Measurements from ENCODE around the gene FHOD3.
"Not testable (repeated sequence)": the region's sequence is repeated elsewhere in the genome, so short reads cannot be mapped to it uniquely, and the experiment has no call there.

The FHOD3 gene

GRCh38 chr18:36759167-36759776 lies 461.8 kb downstream of the FHOD3 start:
- DNase-seq: no peak
- in situ Hi-C loops (cut with MboI; ENCODE audit: low pct_unique_long_range_greater_than_20kb, low sequenced_read_pairs): no loop called here

GRCh38 chr18:36760598-36760997 lies 463.1 kb downstream of the FHOD3 start:
- in situ Hi-C loops (cut with MboI; ENCODE audit: low pct_unique_long_range_greater_than_20kb, low sequenced_read_pairs): no loop called here

GRCh38 chr18:36761186-36761698 lies 463.7 kb downstream of the FHOD3 start:
- no peak for DNase-seq
- in situ Hi-C loops (cut with MboI; ENCODE audit: low pct_unique_long_range_greater_than_20kb, low sequenced_read_pairs): no loop called here

More at GRCh38 chr18:36760598-36760997, 463.1 kb downstream of the FHOD3 start:
- DNase-seq: no peak

GRCh38 chr18:36762074-36762473 lies 464.6 kb downstream of the FHOD3 start:
- in situ Hi-C loops (cut with MboI; ENCODE audit: low pct_unique_long_range_greater_than_20kb, low sequenced_read_pairs): no loop called here
- no peak for DNase-seq

GRCh38 chr18:36762965-36763364 lies 465.5 kb downstream of the FHOD3 start:
- DNase-seq; in situ Hi-C loops (cut with MboI; ENCODE audit: low pct_unique_long_range_greater_than_20kb, low sequenced_read_pairs): not testable (repeated sequence)

GRCh38 chr18:36766836-36767235 lies 469.3 kb downstream of the FHOD3 start:
- no peak for DNase-seq
- in situ Hi-C loops (cut with MboI; ENCODE audit: low pct_unique_long_range_greater_than_20kb, low sequenced_read_pairs): no loop called here

GRCh38 chr18:36769172-36769571 lies 471.7 kb downstream of the FHOD3 start:
- in situ Hi-C loops (cut with MboI; ENCODE audit: low pct_unique_long_range_greater_than_20kb, low sequenced_read_pairs): no loop called here
- no peak for DNase-seq

GRCh38 chr18:36769611-36770314 lies 472.2 kb downstream of the FHOD3 start:
- DNase-seq: peak; percentile 16
- in situ Hi-C loops (cut with MboI; ENCODE audit: low pct_unique_long_range_greater_than_20kb, low sequenced_read_pairs): no loop called here

- DNase-seq: no peak
- in situ Hi-C loops (cut with MboI; ENCODE audit: low pct_unique_long_range_greater_than_20kb, low sequenced_read_pairs): no loop called here
Measured at GRCh38 chr18:36770315-36770946, 472.9 kb downstream of the FHOD3 start.

GRCh38 chr18:36771245-36771644 lies 473.7 kb downstream of the FHOD3 start:
- no peak for DNase-seq
- in situ Hi-C loops (cut with MboI; ENCODE audit: low pct_unique_long_range_greater_than_20kb, low sequenced_read_pairs): no loop called here

- in situ Hi-C loops (cut with MboI; ENCODE audit: low pct_unique_long_range_greater_than_20kb, low sequenced_read_pairs): no loop called here
- no peak for DNase-seq
Measured at GRCh38 chr18:36772241-36772723, 474.8 kb downstream of the FHOD3 start.

GRCh38 chr18:36775396-36775795 lies 477.9 kb downstream of the FHOD3 start:
- no peak for DNase-seq
- in situ Hi-C loops (cut with MboI; ENCODE audit: low pct_unique_long_range_greater_than_20kb, low sequenced_read_pairs): no loop called here

GRCh38 chr18:36776650-36777049 lies 479.1 kb downstream of the FHOD3 start:
- in situ Hi-C loops (cut with MboI; ENCODE audit: low pct_unique_long_range_greater_than_20kb, low sequenced_read_pairs): no loop called here
- no peak for DNase-seq

- in situ Hi-C loops (cut with MboI; ENCODE audit: low pct_unique_long_range_greater_than_20kb, low sequenced_read_pairs): no loop called here
- DNase-seq: no peak
Measured at GRCh38 chr18:36777566-36777965, 480.1 kb downstream of the FHOD3 start.

- no peak for DNase-seq
- in situ Hi-C loops (cut with MboI; ENCODE audit: low pct_unique_long_range_greater_than_20kb, low sequenced_read_pairs): no loop called here
Measured at GRCh38 chr18:36780748-36781147, 483.2 kb downstream of the FHOD3 start.

GRCh38 chr18:36782710-36783109 lies 485.2 kb downstream of the FHOD3 start:
- in situ Hi-C loops (cut with MboI; ENCODE audit: low pct_unique_long_range_greater_than_20kb, low sequenced_read_pairs): no loop called here
- no peak for DNase-seq

- in situ Hi-C loops (cut with MboI; ENCODE audit: low pct_unique_long_range_greater_than_20kb, low sequenced_read_pairs): no loop called here
- no peak for DNase-seq
Measured at GRCh38 chr18:36783792-36784191, 486.3 kb downstream of the FHOD3 start.

GRCh38 chr18:36786686-36787085 lies 489.2 kb downstream of the FHOD3 start:
- in situ Hi-C loops (cut with MboI; ENCODE audit: low pct_unique_long_range_greater_than_20kb, low sequenced_read_pairs): no loop called here
- DNase-seq: no peak

- no peak for DNase-seq
- in situ Hi-C loops (cut with MboI; ENCODE audit: low pct_unique_long_range_greater_than_20kb, low sequenced_read_pairs): no loop called here
Measured at GRCh38 chr18:36792634-36793283, 495.2 kb downstream of the FHOD3 start.

All from KBM-7 (cell line).